ENCODE measurements around the gene IL1F10. TPM values are rescaled to one million over a fixed set of nuclear protein-coding genes. Genes with fewer than 3 reads are reported as not detected.
"Not testable (repeated sequence)": the region's sequence is repeated elsewhere in the genome, so short reads cannot be mapped to it uniquely, and the experiment has no call there.

Gene IL1F10
- total RNA-seq, 1 donor from 2014 or later = not detected

DNA sequence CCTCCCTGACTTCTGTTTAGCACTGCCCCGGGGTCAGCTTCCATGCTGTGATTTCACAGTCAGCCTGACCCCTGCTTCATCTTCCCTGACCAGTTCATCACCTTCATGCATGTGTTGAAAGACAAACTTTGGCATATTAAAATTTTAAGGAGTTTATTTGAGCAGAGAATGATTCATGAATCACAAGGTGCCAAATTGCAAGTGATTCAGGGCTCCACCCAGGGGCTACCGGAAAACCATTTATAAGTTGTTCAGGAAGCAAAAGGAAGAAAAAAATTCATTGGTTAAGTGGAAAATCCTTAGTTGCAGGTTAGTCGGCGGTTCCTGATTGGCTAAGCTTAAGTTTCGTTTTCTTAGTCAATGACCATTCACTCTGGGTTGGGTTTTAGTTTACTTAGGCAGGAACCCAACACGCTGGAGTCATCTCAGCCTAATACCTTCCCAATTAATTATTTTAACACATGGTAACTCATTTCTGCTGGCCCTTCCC is 10.6 kb downstream of the IL1F10 start:
- no peak for FAIRE-seq
- no peak for DNase-seq (ENCODE audit: low spot score in 2 of 2)

DNA sequence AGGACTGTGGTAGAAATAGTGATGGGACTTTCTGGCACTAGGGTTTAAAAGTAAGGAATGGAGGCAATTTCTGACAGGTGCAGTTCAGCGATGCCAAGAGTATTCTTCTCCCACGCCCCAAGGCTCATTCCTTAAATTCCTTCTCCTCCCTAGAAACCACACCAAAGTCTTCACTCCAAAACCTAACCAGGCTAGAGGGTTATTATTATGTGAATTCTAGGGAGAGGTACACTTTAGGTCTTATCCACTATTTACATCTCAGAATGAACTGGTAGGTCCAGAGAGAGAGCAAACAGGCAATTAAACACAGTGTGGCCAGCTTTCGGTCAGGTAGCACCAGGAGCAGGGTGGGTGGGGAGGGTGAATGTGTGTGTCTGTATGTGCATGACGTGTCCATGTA is 11.4 kb downstream of the IL1F10 start:
- DNase-seq (ENCODE audit: low spot score in 2 of 2) = no peak
- no peak for FAIRE-seq

DNA sequence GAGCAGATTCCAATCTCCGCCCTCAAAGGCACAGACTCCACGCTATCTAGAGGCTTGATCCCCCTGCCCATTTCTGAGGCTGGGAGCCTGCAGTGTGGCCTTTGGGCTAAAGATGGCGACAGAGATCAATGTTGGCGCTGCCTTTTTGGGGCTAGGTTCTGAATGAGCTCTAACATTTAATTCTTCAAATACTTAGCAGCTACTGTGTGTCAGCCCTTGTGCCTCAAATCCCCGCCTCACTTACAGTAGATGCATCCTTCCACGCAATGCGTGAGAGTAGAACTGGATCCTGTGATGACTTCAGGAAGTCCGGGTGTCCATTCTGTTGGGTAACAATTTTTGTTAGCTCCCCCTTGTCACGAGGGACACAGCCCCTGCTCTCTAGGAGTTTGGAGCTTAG is 12.4 kb downstream of the IL1F10 start:
- no peak for FAIRE-seq
- peak in 1 of 2 donors; percentile 14 for DNase-seq (ENCODE audit: low spot score in 2 of 2)

DNA sequence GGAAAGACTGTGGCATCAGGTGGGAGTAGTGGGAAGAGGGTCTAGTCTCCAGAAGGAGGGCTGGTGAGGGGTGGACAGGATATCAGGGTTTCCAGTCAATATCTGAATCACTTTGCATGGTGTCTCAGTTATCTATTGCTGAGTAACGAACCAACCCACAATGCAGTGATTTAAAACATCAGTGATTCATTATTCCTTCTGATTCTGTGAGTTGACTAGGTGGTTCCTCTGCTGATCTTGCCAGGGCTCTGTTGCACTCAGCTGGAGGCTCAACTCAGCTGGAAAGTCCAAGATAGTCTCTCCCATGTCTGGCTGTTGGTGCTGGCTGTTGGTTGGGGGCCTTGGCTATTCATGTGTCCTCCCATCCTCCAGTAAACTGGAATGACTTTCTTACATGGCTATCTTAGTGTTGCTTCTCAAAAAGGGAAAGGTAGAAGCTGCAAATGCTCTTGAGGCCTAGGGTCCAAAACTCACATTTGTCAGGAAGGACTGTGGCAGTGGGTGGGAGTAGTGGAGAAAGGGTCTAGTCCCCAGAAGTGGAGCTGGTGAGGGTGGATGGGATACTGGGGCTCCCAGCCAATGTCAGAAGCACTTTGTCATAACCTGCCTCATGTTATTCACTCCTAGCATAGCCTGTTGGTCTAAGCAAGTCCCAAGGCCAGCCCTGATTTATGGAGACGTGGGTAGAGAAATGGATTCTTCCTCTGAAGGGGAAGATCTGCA is 13.9 kb downstream of the IL1F10 start:
- DNase-seq (ENCODE audit: low spot score in 2 of 2) (no peak), FAIRE-seq (no peak)

DNA sequence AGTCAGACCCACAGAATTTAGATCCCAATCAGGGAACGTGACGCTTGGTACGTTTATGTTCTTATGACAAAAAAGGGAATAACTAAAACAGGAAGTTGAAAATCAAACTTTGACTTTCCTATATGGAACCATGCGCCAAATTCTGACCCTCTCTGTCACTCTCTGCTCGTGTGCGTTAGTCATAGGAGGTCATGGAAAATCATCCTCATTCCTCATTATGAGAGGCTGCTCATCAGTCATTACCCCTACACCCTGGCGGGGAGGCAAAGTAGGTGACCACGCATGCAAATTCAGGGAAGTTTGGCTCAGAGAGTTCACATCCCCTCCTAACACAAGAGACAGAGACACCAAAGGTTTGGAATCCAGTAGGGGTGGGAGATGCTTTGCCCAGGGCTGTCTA is 15.5 kb downstream of the IL1F10 start:
- FAIRE-seq = no peak

DNA sequence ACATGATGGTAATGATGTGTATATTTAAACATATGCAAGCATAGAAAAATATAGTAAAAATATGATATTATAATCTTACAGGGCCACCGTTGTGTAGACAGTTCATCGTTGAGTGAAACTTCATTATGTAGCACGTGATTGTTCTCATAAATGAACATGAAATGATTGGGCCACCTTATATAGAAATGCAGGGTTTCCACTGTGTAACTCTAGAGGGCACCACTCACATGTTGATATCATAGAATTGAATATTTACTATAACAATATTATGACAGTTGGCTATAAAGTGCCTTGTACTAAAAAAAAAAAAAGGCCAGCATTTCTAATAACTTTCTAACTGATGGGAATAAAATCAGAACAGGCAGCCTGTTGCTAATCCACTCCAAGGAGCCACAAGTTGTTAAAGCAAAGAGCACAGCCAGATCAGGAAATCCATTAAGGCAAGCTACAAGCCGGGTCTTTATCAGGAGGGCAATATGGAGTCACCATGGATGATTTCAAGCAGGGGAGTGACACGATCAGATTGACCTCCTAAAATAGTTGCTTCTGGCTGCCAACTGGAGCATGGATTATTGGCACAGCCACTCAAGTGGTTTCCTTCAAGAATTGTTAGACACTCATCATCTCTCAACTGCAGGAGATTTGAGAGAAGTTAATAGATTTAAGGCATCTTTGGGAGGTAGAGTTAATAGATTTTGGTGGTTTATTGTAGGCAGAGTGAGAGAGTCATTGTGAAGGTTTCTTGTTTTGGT is 16.7 kb downstream of the IL1F10 start:
- FAIRE-seq = no peak
- no peak for DNase-seq (ENCODE audit: low spot score in 2 of 2)

More for the DNA sequence above, 15.5 kb downstream of the IL1F10 start:
- no peak for DNase-seq (ENCODE audit: low spot score in 2 of 2)

DNA sequence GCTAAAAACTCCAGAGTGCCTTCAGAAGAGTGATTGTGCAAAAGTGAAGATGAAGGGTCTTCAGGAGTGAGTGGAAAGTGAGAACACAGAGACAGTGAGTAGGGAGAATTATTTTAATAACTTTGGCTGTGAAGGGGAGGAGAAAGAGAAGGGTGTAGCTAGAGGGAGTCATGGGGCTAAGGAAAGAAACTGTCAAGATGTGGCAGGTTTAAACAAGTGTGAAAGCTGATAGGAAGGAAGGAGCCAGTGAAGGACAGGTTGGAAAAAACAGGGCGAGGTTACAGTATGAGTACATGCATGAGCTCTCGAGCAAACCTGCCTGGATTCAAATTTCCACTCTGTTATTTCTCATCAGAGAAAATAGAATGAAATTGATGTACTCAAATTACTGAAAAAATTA is 17.8 kb downstream of the IL1F10 start:
- no peak for FAIRE-seq

DNA sequence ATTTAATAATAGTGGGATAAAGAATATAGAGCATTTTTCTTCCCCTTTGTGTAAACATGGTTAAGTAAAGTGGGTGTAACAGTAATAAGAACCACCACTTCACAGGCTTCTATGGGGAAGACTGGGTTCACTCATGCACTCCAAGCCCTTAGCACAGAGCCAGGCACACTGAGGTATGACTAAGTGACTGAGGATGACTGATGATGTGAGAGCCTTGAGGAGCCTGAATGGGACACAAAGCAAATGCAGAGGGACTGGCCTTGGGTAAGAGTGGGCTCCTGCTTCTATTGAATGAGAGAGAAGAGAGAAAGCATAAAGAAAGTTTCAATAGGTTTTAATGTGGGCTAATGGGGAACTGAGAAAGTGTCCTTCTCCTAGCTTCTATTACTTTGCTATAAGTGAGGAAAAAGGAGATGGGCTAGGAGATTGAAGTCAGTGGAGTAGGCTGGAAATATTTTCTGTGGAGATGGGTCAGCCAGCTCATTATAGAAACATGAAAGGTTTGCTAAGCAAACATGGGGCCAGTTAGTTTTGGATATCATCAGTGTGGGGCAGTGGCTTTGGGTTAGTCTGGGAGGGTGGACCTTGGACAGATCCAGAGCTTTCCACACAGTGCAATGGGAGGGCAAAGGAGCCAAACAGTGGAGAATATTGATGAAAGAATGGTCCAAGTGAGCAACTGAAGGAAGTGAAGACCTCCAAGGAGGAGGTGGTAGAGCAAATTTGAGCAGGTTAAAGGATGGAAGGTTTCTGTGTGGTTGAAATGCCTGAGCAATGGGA is 20.6 kb downstream of the IL1F10 start:
- DNase-seq (ENCODE audit: low spot score in 2 of 2) (no peak), FAIRE-seq (no peak)

More for the DNA sequence above, 17.8 kb downstream of the IL1F10 start:
- DNase-seq (ENCODE audit: low spot score in 2 of 2) = no peak

DNA sequence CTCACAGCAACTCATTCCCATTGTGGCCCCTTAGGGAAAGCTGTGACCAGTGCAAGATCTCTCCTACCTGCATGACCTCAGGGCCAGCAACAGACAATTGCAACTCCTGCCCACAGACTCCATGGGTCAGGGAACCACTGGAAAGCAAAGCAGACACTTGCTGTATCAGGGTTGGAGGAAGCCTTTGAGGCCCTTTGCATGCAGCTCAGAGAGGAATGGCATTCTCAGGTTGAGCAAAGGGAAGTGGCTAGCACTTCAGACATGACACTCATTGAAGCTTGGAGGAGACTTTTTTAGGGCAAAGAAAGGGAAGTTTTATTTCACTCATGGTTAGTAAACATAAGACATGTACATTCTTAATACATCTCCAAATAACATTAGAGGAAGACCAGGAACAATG is 22.1 kb downstream of the IL1F10 start:
- no peak for DNase-seq (ENCODE audit: low spot score in 2 of 2)
- no peak for FAIRE-seq

DNA sequence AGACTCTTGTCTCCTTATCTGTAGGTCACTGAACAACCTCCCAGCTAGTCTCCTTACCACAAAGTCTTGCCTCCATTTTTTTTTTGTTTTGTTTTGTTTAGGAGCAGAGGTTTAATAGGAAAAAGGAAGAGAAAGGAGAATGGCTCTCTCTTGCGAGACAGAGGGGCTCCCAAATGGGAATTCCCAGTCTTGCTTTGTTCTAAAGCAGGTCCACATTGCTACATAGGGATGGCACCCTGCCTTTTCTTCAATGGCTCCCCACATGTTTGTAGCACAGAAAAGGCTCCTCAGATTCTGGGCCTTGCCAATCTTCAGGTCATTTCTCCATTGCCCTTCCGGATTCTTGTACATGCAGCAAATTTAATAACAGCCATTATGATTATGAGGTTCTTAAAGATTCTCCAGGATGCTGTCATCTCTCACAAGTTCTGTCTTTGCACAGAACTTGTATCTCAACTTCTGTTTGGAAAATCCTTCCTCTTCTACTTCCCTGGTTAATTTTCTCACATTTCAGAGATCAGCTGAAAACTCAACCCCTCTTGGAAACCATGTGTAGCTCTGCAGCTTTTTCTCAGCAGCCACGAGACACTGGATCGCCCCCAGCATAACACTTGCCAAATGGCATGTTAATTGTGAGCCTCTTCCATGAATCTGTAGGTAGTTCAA is 23.6 kb downstream of the IL1F10 start:
- FAIRE-seq (no peak), DNase-seq (ENCODE audit: low spot score in 2 of 2) (no peak)

DNA sequence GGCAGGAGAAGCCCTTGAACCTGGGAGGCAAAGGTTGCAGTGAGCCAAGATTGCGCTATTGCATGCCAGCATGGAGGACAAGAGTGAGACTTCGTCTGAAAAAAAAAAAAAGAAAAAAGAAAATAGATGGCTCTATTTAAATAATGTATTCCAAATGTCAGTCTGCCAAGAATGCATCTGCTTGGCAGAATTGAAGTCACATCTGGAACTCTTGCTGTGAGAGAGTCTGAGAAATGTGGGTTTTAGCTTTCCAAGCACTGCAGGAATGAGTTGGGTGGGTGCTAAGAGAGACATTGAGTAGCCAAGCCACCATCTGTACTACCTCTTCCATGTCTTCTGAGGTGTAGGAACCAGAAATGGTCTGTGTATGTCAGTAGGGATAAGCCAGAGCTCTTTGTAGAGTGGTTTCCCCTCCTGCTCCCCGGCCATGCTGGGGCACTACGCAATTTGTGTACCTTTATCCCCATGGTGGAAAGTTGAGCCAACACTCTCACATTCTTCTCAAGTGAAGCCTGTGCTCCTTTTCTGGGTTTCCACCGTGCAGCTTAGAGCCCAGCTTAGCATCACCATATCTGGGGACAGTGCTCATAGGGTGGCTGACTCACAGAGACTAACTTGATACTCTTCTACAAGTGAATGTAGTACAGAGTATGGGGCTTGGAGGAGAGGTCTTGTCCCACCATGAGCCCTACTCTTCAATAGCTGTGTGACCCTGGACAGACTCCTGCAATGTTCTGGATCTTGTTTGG is 25.3 kb downstream of the IL1F10 start:
- FAIRE-seq (no peak), DNase-seq (ENCODE audit: low spot score in 2 of 2) (no peak)

DNA sequence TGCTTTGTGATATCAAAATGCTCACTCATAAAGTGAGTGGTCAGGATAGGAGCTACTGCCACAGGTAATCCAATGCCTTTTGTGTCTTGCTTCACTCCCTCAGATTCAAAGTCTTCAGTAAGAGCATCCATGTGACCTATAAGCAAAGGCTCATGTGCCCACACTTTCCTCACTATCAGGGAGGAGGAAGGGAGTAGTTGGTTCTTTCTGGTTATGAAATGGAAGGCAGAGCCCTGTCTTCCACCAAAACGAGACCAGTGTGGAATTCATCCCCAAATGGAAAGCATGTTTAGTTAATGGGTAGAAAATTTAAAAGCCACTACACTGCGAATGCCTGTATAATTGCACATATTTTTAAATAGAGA is 25.8 kb downstream of the IL1F10 start:
- FAIRE-seq (no peak), DNase-seq (ENCODE audit: low spot score in 2 of 2) (no peak)

DNA sequence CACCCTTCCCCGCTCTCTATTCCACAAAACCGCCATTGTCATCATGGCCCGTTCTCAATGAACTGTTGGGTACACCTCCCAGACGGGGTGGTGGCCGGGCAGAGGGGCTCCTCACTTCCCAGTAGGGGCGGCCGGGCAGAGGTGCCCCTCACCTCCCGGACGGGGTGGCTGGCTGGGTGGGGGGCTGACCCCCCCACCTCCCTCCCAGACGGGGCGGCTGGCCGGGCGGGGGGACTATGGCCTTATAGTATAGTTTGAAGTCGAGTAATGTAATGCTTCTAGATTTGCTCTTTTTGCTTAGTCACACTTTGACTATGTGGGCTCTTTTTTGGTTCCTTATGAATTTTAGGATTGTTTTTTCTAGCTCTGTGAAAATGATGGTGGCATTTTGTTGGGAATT is 28.5 kb downstream of the IL1F10 start:
- not testable (repeated sequence) for FAIRE-seq; DNase-seq (ENCODE audit: low spot score in 2 of 2)

DNA sequence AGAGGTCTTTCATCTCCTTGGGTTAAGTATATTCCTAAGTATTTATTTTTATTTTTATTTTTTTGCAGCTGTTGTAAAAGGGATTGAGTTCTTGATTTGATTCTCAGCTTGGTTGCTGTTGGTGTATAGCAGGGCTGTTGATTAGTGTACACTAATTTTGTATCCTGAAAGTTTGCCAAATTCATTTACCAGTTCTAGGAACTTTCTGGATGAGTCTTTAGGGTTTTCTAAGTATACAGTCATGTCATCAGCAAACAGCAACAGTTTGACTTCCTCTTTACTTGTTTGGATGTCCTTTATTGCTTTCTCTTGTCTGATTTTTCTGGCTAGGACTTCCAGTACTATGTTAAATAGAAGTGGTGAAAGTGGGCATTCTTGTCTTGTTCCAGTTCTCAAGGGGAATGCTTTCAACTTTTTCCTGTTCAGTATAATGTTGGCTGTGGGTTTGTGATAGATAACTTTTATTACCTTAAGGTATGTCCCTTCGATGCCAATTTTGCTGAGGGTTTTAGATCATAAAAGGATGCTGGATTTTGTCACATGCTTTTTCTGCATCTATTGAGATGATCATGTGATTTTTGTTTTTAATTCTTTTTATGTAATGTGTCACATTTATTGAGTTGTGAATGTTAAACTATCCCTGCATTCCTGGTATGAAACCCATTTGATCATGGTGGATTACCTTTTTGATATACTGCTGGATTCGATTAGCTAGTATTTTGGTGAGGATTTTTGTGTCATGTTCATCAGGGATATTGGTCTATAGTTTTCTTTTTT is 29.3 kb downstream of the IL1F10 start:
- not testable (repeated sequence) for FAIRE-seq; DNase-seq (ENCODE audit: low spot score in 2 of 2)

DNA sequence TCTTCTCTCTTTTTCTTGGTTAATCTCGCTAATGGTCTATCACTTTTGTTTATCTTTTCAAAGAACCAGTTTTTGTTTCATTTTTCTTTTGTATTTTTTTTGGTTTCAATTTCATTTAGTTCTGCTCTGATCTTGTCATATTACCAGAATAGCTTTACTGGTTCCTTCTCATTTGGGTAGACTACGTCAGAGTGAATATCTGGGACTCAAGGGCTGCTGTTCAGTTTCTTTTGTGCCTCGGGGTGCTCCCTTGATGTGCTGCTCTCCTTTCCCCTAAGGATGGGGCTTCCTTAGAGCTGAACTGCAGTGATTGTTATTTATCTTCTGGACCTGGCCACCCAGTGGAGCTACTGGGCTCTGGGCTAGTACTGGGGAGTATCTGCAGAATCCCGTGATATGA is 30.3 kb downstream of the IL1F10 start:
- FAIRE-seq (no peak), DNase-seq (ENCODE audit: low spot score in 2 of 2) (no peak)

DNA sequence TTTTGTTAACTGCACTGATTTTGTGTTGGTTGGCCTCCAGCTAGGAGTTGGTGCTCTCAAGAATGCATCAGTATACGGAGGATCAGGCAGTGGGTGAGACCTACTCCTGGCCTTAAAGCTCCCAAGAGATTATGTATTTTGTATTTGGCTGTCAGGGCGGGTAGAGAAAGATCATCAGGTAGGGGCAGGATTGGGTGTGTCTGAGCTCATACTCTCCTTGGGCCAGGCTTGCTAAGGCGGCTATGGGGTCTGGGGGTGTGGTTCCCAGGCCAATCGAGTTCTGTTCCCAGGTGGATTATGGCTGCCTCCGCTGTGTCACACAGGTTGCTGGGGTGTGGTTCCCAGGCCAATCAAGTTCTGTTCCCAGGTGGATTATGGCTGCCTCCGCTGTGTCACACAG is 30.8 kb downstream of the IL1F10 start:
- FAIRE-seq = no peak

DNA sequence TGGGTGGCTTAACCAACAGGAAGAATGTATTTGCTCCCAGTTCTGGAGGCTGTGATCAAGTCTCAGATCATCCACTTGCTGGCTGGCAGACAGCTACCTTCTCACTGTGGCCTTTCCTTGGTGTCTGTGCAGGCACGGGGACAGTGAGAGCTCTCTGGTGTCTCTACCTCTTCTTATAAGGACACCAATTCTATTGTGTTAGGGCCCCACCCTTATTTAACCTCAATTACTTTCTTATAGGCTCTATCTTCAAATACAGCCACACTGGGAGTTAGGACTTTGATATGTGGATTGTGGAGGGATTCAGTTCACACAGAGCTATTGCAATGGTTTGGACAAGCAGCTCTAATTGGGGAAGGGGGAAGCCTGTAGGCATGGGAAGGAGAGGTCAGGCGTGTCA is 34.4 kb downstream of the IL1F10 start:
- DNase-seq (ENCODE audit: low spot score in 2 of 2) (no peak), FAIRE-seq (no peak)

More for the DNA sequence above, 30.8 kb downstream of the IL1F10 start:
- DNase-seq (ENCODE audit: low spot score in 2 of 2) = no peak

DNA sequence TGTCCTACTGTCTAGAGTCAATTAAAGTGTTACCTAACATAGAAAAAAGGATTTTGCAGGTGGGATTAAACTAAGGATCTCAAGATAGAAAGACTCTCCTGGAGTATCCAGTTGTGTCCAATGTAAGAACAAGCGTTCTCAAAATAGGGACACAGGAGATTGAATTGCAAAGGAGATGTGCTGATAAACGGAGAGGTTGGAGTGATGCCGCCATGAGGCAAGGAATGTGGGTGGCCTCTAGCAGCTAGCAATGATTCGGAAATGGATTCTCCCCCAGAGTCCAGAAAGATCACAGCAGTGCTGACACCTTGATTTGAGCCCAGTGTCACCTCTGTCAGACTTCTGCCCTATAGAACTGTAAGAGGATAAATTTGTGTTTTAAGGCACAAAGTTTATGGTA is 35.5 kb downstream of the IL1F10 start:
- no peak for DNase-seq (ENCODE audit: low spot score in 2 of 2)
- FAIRE-seq = no peak

DNA sequence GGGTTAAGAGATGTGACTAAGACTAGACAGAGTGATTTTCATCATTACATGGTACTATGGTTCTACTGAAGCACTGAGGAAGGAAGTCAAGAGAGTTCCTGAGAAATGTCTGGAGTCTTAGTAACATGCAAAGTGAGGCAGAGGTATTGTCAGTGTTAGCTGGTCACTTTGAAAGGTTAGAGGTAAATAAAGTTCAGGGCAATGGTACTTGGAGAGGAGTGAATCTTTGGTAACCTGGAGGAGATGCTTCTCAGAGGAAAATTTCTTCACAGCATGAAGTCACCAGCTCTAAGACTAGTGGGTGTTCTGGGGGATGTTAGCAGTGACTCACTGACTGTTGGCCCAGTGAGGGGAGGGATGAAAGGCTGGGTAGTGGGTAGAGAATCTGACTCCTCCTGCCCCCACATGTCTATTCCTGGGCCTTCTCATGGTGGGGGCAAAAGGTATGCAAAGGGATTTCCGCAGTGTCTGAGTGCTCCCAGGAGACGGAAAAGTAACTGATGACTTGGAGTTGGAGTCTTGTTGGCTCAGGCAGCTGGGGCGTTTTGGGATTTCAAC is 36.4 kb downstream of the IL1F10 start:
- DNase-seq (ENCODE audit: low spot score in 2 of 2) (peak in 1 of 2 donors; percentile 18), FAIRE-seq (no peak)

Measured in frontal cortex (tissue), 4 donors.